ENCODE measurements around the gene GRID1.
A peak's percentile ranks its signal among the peaks of the same experiment; 100 is the strongest.

The GRID1 gene

DNA sequence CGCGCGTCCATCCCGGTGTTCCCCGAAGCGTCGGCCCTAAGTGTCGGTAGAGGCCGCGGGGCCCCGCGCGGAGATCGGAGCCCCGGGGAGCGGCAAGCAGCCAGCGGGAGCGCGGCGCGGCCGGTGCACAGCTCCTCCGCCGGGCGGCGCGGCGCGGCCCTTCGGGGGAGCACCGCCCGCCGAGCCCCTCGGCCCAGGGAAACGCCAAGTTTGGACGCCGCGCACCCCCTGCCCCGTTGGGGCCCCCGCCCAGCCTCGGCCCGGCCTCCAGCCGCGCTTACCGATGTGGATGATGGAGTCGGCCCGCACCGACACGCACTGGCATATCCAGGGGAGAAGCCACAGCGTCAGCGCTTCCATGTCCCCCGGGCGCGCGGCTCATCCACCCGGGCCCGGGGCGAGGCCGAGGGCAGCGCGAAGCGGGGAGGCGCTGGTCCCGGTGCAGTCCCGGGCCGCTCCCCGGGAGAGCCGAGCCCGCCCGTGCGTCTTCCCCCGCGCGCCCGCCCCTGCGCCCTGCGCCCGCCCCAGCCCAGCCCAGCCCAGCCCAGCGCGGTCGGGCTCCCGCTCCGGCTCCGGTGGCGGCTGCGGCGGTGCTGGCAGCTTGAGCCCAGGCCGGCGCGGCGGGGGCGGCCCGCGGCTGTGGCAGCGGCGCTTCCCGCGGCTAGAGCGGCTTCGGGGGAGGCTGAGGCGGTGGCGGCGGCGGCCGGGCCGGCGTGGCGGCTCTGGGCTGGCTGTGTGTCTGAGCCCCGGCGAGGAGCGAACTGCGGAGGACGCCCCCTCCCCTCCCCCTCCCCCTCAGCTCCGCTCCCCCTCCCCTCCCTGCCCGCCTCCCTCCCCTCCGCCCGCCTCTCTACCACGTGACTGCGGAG lies at the start of gene GRID1:
TSS of gene GRID1 (minus strand) at position 763 of the 869 bp plus-strand sequence.
- no peak for DNase-seq (ENCODE audit: low read depth, low spot score)

- DNase-seq (ENCODE audit: low read depth, low spot score) = no peak
These were observed 49.0 kb upstream of the GRID1 start for GRCh38 chr10:86415583-86415982.

DNA sequence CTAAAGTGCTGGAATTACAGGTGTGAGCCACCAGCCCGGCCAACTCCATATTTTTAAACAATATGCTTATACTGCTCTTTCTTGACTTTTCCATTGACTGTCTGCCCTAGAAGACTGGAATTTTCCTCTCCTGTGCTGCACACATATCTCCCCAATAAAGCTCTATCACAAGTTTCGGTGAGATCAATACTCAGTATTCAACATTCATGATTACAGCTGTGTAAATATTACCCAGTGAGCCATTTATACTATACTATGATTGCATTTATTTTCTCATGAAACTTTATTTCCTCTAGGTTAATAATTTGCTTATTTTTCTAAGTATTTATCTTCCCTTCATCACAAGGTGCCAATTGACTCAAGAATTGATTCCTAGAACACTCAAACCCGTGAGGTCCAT lies 48.5 kb upstream of the GRID1 start:
- no peak for DNase-seq (ENCODE audit: low read depth, low spot score)

- DNase-seq (ENCODE audit: low read depth, low spot score) = no peak
These were observed 46.6 kb upstream of the GRID1 start for GRCh38 chr10:86413046-86413728.

DNA sequence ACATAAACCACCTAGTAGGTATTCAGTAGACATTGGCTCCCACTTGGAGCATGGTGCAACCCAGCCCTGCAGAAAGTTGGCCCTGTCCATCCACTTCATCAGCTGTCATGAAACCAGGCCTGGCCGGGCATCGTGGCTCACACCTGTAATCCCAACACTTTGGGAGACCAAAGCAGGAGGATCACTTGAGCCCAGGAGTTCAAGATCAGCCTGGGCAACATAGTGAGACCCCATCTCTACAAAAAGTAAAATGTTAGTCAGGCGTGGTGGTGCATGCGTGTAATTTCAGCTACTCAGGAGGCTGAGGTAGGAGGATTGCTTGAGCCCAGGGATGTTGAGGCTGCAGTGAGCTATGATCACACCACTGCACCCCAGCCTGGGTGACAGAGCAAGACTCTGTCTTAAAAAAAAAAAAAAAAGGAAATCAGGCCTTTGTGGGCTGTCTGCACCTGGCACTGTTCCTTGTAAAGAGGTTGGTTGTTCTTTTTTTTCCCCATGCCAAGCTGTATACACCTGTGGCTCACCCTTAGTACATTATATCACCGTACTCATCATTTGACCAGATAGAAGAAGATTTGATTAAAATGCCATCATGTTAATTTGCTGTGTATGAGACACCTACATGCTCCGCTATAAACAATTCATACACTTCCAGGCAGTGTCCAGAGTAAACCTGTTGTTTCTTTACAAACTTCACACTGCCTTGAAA lies 45.4 kb upstream of the GRID1 start:
- no peak for DNase-seq (ENCODE audit: low read depth, low spot score)

DNA sequence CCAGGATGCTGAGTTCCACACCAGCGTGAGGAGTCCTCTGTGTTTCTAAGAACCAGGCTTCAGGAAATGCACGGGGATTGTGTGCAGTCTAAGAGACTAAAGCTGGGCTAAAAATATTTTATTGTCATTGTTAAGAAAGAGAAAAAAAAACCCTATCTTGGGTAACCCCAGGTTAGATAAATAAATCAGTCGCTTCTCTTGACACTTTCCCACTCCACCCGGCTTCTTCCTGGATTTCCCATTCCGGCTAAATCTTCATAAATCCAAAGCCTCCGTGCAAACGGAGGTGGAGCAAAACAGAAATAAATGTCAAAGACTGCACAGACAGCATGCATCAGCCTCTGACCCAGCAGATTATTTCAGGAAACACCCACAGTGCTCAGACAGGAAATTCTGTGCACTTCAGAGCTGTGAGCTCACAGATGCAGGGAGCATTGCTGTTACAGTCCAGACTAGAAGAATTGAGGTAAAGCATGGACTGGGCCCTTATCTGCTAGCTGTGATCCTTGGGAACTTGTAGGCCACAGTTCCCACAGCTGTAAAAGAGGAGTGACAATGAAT lies 44.8 kb upstream of the GRID1 start:
- no peak for DNase-seq (ENCODE audit: low read depth, low spot score)

DNA sequence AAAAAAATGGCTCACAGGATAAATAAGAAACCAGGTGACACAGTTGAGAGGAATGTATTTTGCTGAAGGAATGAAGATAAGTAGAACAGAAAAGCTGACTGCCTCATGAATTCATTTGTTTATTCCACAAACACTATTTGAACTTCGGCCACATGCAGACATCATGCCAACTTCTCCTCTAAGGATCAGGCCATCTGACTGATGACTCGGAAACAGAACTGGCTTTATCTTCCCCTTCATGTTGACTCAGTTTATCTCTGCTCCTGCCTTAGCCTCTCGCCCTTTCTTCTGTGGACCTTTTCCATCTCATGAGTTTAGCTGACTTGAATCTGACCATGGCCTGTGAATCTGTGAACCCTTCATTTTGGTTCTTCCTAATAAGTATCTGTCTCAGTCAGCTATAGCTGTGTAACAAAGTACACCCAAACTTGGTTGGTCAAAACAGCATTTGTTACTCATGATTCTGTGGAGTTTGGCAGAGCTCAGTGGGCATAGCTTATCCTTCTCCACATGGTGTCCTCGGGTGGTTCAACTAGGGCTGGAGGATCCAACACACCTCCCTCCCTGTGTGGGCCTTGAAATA lies 44.0 kb upstream of the GRID1 start:
- no peak for DNase-seq (ENCODE audit: low read depth, low spot score)

GRCh38 chr10:86409183-86409582 lies 42.6 kb upstream of the GRID1 start:
- no peak for DNase-seq (ENCODE audit: low read depth, low spot score)

DNA sequence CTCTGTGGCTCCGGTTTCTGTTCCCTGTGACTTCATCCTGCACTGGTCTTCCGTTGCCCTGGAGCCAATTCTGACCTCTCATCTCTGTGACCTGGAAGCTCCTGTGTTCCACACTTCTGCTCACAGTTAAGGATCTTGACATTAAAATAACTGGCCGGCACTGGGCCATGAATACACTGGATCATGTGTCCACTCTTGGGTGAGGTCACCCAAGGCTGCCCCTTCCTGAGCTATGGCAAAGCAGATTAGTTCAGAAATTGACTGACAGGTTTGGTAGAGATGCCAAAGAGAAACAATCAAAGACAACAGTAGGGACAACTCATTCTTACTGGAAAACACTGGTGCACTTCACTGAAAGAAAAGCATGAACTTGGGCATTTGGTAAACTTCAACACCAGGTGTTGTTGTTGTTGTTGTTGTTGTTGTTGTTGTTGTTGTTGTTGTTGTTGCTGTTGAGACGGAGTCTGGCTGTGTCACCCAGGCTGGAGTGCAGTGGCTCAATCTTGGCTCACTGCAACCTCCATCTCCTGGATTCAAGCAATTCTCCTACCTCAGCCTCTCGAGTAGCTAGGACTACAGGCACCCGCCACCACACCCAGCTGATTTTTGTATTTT lies 36.7 kb upstream of the GRID1 start:
- DNase-seq (ENCODE audit: low read depth, low spot score) = no peak

DNA sequence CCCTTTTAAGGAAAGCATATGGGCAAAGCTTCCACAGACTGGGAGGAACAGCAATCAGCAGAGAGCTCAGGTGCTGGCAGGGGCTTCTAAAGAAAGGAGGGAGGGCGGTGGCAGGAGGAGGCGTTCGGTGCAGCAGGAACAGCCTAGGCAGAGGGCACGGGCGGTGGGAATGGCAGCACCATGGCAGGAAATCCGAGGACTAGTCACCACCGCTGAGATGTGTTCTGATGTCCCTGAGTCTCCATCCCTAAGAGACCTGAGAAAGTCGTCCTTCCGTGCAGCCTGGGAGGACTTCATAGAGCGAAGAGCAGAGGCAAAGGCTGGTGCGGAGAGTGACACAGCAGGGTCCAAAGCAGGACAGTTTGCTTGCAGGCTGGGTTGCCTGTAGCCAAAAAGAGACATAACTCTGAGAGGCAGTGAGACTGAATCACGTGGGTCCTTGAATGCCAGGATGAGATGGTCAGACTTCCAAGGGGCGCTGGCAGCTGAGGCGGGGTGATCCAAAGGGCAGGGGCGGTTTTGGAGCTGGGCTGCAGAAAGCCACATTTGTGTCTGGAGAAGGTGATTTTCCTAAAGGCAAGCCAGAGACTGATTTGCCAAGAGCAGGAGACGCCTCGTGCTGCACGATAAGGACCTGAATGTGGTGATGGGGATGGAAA lies 35.8 kb upstream of the GRID1 start:
- DNase-seq (ENCODE audit: low read depth, low spot score) = no peak

GRCh38 chr10:86401588-86402282 lies 35.1 kb upstream of the GRID1 start:
- no peak for DNase-seq (ENCODE audit: low read depth, low spot score)

DNA sequence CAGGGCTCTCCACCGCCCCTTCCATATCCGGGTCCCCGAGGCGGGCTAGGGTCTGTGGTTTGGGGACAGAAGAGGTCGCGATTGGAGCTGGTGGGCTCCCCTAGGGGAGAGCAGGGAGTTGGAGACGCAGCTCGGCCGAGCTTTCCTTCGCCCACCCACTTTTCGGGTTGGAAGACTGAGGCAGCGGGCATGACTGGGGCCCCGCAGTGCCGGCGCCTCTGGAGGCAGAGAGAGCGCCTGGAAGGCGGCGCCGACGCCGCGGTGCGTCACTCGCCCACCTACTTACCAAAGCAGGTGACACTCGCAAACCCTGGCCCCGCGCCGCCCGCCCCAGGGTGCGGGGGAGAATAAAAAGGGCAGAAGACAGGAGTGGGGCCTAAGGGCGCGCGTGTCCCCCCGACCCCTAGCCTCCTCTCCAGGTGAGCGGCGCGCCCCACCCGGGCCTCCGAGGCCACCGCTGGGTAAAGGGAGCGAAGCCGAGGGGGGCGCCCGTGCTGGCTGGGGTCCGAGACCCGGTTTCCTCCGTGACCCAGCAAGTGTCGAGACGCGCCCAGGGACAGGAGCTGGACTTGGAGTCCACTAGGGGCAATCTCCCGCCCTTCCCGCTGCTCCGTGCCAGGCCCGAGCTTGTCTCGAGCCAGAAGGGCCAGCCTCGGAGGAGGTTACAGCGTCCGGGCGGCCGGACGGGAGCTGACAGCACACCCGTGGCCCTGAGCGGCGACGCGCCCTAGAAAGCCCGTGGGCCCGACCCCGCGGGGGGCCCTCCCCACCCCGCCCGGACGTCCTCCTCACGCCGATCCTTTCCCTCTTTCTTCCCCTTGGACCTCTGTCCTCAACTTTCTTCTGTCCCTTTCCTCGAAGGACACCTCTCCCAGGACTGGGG lies 34.4 kb upstream of the GRID1 start:
- DNase-seq (ENCODE audit: low read depth, low spot score) = peak; percentile 38

DNA sequence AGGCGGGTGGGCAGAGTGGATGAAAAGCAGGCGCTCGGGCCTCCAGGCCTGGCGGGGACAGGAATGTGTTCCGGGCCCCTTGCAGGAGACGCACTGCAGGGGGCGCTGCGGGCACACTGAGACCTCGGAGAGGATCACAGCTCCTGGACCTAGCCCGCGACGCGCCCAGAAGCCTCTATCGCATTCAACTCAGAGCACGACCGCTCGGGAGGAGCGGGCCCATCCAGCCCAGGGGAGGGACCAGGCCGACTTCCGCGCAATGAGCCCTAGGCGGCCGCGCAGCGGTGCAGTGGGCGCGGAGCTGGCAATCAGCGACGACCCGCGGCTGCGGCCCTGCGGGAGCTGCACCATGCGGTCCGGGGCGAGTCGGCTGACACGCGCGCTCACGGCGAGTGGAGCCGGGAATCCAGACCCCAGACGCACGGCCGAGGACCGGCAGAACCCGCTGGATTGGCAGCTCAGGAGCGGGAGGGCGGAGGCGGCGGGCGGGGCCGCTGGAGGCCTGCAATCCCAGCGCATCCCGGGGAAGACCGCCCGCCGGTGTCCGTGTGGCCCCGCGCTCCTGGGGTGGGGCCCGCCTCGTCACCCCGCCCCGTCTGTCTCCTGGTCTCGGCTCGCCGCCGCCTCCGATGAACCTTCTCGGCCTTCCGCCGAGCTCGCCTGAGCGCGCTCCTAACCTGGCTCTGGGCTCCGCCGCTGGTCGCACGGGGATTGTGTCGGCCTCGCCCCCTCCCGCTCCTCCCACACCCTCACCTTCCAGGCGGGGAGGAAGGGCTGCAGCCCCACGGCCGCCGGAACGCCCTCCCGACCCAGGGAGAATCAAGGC lies 33.5 kb upstream of the GRID1 start:
- peak; percentile 88 for DNase-seq (ENCODE audit: low read depth, low spot score)

DNA sequence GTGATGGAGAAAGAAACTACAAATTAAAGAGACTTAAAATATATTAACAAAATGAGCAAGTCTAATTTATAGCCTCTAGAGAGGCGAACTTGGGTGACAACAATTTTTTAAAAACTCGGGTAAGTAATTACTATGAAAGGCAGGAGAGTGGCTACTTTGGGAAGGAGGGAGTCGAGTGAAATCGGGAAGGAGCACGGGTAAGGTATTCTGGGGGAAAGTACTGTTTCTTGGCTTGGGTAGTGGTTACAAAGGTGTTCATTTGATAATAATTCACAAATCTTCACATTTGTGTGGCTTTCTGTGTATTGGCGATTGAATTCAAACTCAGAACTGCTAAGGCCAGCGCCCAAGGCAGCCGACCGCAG lies 32.9 kb upstream of the GRID1 start:
- no peak for DNase-seq (ENCODE audit: low read depth, low spot score)

DNA sequence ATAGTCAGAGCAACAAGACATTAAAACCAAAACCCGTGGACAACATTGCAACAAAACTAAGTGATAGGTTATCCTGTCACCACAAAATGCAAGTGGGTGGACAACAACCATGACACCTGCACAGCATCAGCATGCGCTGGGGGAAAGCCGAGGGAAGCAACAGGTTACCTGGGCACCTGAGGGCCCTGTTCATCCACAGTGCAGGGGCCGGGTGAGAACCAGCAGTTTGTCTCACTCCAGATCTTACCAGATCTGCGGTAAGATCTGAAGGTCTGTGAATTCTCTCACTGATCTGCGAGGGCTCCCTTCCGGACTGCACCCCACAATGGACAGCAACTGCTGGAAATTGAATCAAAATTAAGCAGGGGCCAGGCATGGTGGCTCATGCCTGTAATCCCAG lies 30.5 kb upstream of the GRID1 start:
- DNase-seq (ENCODE audit: low read depth, low spot score) = no peak

- DNase-seq (ENCODE audit: low read depth, low spot score) = no peak
These were observed 27.4 kb upstream of the GRID1 start for GRCh38 chr10:86393862-86394455.

DNA sequence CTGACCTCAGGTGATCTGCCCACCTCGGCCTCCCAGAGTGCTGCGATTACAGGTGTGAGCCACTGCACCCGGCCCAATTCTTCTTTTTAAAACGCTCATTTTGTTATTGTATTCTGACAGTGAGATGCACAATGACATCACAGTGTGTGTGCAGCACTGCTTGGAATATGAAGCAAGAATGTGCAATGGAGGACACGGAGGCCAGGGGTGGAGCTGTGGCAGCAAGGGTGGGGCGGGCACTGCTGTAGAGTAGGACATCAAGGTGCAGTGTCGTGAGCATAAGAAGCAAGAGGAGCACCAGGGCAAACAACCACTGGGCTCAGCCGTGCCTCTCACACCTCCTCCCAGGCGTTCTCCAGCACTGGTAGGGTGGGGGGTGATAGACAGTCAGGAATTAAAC lies 26.8 kb upstream of the GRID1 start:
- DNase-seq (ENCODE audit: low read depth, low spot score) = no peak

- no peak for DNase-seq (ENCODE audit: low read depth, low spot score)
These were observed 26.1 kb upstream of the GRID1 start for GRCh38 chr10:86392723-86393094.
